Activated T-helper 1 cell treated with Interleukin-2 at 50 U/mL for 16 hours (primary cell): ENCODE measurements around the gene FANCC.

Experiments
- DNase-seq: peaks from one replicate; pipeline ENCODE4 v3.0.0-alpha.2; 2020; ENCODE audit warnings: low read depth

Gene FANCC

DNA sequence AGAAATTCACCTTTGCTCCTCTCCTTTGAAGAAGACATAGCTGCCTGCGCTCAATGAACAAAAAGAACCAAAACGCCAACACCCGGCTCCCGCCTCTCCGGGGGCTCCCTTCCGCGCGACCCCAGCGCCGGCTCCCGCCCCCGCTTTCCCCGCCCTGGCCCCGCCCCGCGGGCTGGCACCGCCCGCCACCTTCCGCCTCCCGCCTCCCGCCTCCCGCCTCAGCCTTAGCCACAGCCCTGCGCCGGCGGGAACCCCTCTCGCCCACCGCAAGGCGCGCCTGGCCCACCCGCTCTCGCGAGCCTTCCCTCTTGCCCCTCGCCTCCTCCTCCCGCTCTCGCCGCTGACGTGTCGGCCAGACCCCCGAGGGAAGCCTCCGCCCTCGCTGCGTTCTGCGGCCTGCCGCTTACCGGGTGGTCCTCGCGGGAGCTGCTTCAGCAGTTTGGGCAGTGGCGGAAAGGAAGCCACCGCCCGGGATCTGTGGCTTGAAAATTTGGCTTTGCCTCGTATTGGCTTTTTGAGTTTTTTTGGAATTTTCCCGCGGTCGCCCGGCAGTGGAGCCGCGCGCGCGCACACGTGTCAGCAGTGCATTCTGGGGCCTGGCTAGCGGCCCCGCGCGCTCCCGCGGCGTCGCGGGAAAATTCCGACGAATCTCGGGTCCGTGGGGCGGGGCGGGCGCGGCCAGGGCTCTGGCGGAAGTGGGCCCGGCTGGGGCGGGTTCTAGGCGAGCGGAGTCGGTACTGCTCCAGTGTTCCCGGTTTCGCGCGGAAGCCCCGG, at the start of gene FANCC:
TSS of gene FANCC (minus strand) at position 591 of the 774 bp plus-strand sequence. CDS start 68,418 bp downstream, outside the sequence.
- peak; percentile 77 for DNase-seq

DNA sequence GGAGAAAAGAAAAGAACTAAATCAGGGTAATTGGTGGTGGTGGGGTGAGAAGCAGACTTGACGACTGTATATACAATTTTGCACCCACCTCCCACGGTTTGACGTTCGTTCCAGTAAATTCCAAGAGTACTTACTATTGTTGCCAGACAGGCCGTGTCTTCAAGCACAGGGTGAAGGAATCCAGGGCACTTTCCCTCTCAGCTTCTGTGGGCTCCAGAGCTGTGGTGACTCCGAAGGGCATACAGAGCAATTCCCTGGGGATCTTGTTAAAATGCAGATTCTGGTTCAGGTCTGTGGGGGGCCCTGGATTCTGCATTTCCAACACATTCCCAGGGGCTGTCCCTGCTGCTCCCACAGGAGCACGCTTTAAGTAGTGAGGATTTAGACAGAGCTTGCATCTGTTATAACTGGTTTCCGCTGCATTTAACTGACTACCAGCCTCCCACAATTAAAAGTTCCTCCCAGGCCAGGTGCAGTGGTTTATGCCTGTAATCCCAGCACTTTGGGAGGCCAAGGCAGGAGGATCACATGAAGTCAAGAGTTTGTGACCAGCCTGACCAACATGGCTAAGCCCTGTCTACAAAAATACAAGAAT, 49.3 kb upstream of the FANCC start:
- DNase-seq = no peak

DNA sequence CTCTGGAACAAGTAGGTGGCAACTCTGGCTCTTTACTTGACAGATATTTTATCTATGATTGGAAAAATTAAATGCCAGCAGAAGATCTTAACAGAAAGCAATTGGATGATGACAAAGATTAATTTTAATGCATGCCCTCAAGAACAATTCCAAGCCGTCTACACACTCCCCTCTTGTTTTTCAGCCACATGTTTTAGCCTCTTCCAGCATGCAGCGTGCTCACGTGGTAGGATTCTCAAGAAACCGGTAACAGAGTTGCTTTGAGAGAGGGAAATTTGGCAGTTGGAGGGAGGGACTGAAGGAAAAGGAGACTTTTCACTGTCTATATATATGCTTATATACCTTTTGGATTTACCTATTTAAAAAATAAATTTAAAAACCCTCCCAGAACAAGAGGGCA, 48.3 kb upstream of the FANCC start:
- DNase-seq = no peak

DNA sequence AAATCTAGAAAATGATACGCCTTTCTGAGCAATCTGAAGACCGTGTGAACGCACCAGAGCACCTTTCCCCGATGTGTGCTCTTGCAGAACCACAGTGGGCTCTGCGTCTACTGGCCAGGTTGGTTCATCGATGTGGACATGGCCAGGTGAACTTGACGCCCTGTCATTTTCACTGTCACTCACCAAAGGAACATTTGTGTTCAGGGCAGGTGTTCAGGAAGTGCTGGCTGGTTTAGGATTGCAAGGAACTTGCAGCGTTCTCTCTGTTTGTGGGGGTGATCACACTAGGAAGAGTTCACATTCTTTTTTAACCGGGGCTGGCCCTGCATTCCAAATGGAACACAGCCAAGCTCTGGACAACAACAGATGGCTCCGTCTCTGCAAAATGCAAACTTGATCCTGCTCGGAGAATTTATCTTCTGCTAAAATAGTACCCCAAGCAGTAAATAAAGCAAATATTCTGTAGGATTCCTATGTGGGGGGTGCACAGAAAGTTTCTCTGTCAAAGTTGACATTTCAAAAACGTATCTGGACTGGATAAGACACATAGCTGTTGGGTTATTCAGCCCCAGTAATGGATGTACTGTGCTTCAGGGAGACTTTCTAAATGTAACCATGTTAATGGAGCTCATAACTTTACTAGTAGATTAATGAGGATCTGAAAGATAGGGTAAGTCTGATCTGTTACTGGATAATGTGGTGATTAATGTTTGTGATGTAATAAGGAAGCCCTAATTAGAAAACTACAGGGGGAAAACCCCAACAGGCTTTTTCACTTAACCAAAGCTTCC, 45.7 kb upstream of the FANCC start:
- DNase-seq = no peak

- DNase-seq = no peak
Measured at GRCh38 chr9:95360866-95361265, 43.4 kb upstream of the FANCC start.

GRCh38 chr9:95357316-95357715, 39.8 kb upstream of the FANCC start:
- DNase-seq = no peak

GRCh38 chr9:95355500-95355899, 38.0 kb upstream of the FANCC start:
- DNase-seq = no peak

DNA sequence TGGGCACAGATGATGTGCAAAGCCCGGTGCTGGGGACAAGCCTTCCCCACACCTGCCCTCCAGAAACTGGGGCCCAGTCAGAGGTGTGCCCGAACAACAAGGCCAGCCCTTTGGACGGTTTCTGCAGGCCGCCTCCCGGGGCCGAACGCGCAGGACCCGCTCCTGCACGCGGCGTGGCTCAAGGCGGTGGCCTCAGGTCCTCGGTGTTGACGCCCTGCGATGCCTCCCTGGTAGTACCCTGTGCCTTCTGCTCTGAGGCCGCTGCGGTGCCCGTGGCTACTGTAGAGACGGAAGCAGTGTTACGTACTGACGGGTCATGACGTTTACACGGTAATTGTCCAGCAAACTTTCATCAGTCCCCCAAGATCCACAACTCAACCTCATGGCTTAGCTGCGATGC, 33.5 kb upstream of the FANCC start:
- DNase-seq = no peak

- DNase-seq = no peak
Measured at GRCh38 chr9:95350266-95350665, 32.8 kb upstream of the FANCC start.

- DNase-seq = no peak
Measured at GRCh38 chr9:95349091-95350038, 31.9 kb upstream of the FANCC start.

GRCh38 chr9:95346021-95346420, 28.5 kb upstream of the FANCC start:
- no peak for DNase-seq

GRCh38 chr9:95344735-95345325, 27.3 kb upstream of the FANCC start:
- DNase-seq = no peak

- DNase-seq = no peak
Measured at GRCh38 chr9:95343725-95344287, 26.3 kb upstream of the FANCC start.

- DNase-seq = no peak
Measured at GRCh38 chr9:95342571-95342970, 25.1 kb upstream of the FANCC start.

- no peak for DNase-seq
Measured at GRCh38 chr9:95341293-95341962, 23.9 kb upstream of the FANCC start.

GRCh38 chr9:95338243-95338642, 20.7 kb upstream of the FANCC start:
- DNase-seq = no peak

DNA sequence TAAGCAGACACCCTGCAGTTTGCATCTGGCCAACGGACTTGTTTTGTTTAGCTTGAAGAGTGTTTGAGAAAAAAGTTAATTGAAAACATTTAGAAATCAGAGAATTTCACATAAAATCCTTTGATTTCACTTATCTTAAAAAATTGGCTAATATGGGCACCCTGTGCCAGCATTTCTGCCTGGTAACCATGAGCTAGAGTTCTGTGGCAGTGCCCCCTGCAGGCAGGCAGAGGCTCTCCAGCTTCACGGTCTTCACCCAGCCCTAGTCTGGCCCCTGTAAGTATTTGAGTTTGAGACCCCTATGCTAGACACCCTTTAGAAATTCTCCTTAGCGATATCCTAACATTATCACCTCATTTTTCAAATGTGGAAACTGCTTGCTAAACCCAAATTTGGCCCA, 18.8 kb upstream of the FANCC start:
- DNase-seq = no peak

DNA sequence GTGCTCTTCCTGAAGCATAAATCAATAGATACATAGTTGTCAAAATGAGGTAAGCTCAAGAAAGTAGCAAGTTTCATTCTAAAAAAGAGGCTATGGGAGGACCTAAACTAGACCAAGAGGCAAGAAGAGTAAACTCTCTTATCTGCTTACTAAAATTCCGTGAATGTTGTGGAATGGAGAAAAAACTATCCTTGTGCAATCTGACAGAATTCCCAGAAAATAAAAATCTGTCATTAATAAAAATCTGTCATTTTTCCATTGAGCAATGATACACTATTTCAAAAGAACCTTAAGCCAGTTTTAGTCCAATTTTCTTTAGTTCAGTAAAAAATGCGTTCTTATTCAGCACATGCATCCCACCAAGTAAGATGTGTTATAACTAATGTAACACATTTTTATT, 15.9 kb upstream of the FANCC start:
- no peak for DNase-seq

GRCh38 chr9:95332860-95333259, 15.4 kb upstream of the FANCC start:
- DNase-seq = no peak

GRCh38 chr9:95330720-95331404, 13.4 kb upstream of the FANCC start:
- DNase-seq = no peak
